Urinary bladder (tissue), 4 donors: Measurements from ENCODE around the gene AKAP1. TPM values are rescaled to one million over a fixed set of nuclear protein-coding genes. Genes with fewer than 3 reads are reported as not detected.
"Not testable (repeated sequence)": the region's sequence is repeated elsewhere in the genome, so short reads cannot be mapped to it uniquely, and the experiment has no call there.

ENCODE experiments used
- DNase-seq: peaks from one replicate; pipeline ENCODE4 v3.0.0-alpha.2; 2015; ENCODE audit errors: extremely low spot score
- H3K27ac ChIP-seq: one replicate; pipeline ENCODE4 v1.5.1; 2013; ENCODE audit warnings: low read depth, mild to moderate bottlenecking, moderate library complexity
- H3K36me3 ChIP-seq: one replicate; pipeline ENCODE4 v1.6.1; 2013; ENCODE audit warnings: mild to moderate bottlenecking, moderate library complexity; ENCODE audit not compliant: insufficient read depth
- H3K4me1 ChIP-seq: one replicate; pipeline ENCODE4 v1.6.1; 2013; ENCODE audit warnings: mild to moderate bottlenecking, moderate library complexity; ENCODE audit not compliant: insufficient read depth
- H3K4me3 ChIP-seq: one replicate; pipeline ENCODE4 v1.5.1; 2013; ENCODE audit warnings: low read depth, low read length
- WGBS: extraction: QIAGEN DNeasy Blood & Tissue Kit; methylation state at CpG from one replicate; pipeline ENCODE4 v1.1.7; 2013; 5-methylcytosine and 5-hydroxymethylcytosine counted together
- polyA plus RNA-seq: library from polyadenylated mRNA; stranded (reverse); fragments of 200-250 nt; gene quantifications from one replicate; pipeline ENCODE4 v1.2.3, GENCODE V29; 2013
- total RNA-seq: library from RNA; depleted of rRNA; stranded (reverse); fragments of >200 nt; gene quantifications from one replicate; pipeline ENCODE4 v1.2.3, GENCODE V29; 2014
- donor health status: healthy with polysubstance abuse.
- donor health status: healthy.

AKAP1 gene
- total and polyA plus RNA-seq, 2 donors, result 14.1 to 80.3 TPM

DNA sequence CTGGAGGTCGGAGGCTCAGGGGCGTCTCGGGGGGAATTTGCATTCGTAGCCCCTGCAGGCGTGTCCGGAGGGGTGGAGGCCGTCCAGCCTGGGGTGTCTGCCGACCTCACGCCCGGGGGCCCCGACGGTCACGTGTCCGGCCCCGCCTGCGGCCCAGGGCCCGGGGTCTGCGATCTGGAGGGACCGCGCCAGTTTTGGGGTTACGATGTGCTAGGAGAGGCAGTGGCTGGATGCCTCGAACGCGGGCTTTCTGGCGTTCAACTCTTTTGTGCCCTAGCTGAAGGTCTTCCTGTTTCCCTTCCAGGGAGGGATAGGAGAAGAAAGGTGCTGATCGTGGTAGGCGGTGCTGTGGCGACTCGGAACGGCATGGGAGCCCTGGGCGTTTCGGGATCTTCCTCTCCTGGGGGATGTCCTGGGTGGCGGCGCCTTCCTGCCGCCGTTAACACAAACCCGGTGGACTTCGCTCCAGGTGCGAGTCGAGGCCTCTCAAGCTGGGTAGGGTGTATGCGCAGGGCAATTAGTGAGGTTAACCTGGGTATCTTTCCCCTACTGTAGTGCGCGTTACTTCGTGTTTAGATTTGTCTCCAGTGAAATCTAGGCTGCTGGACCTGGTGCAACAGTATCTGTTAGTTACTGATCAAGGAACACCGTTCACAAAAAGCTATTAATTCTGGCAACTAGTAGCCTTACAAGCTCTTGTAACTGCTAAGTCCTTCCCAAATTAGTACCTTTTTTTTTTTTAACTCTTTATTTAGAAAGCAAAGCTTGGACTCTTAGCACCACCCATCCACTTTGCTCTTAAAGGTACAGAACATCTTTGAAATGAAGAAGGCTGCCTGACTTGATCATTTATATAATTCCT is 1.3 kb downstream of the AKAP1 start:
- Histone ChIP-seq H3K27ac (peak overlapping the region; percentile 90), H3K4me3 (peak overlapping the region; percentile 72), H3K36me3 (no peaks in the 10 kb centered on the region), H3K4me1 (no peaks in the 10 kb centered on the region)
- no peak for DNase-seq
- under 1% methylated on average over 45 of the region's 45 CpGs for WGBS

DNA sequence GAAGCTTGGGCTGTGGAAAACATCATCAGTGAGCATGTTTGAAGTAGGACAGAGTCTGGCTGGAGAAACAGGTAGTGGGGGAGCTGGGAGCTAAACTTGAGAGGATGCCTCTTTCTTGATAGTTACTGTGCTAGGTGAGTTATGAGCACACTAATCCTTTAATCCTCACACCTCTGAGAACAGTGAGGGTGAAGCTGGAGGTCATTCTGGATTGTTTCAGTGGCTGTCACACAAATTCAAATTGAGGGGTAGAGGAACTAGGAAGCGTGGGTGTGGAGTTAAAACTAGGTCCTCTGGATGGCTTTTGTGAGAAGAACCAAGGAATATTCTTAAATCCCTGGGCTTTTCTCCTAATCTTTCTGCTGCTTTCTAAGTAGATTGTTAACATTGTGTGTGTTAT is 3.3 kb downstream of the AKAP1 start:
- Histone ChIP-seq H3K4me3 (no peak overlapping the region), H3K36me3 (no peaks in the 10 kb centered on the region), H3K4me1 (no peaks in the 10 kb centered on the region), H3K27ac (no peak overlapping the region)
- WGBS, result 61% methylated on average over 1 of the region's 1 CpG
- DNase-seq, result no peak

DNA sequence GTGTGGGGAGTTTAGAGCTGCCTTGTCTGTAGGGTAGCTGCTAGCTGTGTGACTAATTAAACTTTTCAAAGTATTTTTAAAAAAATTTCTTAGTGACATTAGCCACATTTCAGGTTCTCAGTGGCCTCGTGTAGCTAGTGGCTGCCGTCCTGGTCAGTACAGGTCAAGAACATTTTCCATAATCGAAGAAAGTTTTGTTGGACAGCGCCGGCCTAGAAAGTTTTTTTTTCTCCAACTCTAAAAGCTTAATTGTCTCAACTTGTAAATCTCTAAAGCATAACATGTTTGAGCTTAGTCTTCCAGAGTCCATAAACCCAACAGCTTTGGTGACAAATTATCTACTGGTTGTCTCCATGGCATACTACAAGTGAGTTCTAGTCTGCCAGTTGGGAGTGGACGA is 4.3 kb downstream of the AKAP1 start:
- no peaks in the 10 kb centered on the region for H3K36me3 ChIP-seq
- no peak for DNase-seq
- 66% methylated on average over 6 of the region's 6 CpGs for WGBS
- H3K4me1 ChIP-seq, result no peaks in the 10 kb centered on the region
- H3K4me3 ChIP-seq, result no peak overlapping the region
- no peak overlapping the region for H3K27ac ChIP-seq

GRCh38 chr17:57090560-57091185 is 5.6 kb downstream of the AKAP1 start:
- no peak for DNase-seq
- no peaks in the 10 kb centered on the region for H3K36me3 ChIP-seq
- no peak overlapping the region for H3K4me3 ChIP-seq
- no peaks in the 10 kb centered on the region for H3K4me1 ChIP-seq
- H3K27ac ChIP-seq, result no peak overlapping the region
- 48% methylated on average over 4 of the region's 4 CpGs for WGBS

GRCh38 chr17:57091186-57091618 is 6.2 kb downstream of the AKAP1 start:
- Histone ChIP-seq H3K27ac (no peak overlapping the region), H3K4me3 (no peak overlapping the region), H3K36me3 (no peaks in the 10 kb centered on the region), H3K4me1 (no peaks in the 10 kb centered on the region)
- 41% methylated on average over 5 of the region's 5 CpGs for WGBS
- DNase-seq, result no peak

- no peak overlapping the region for H3K4me3 ChIP-seq
- DNase-seq, result no peak
- no peaks in the 10 kb centered on the region for H3K36me3 ChIP-seq
- peak overlapping the region; percentile 67 for H3K27ac ChIP-seq
- WGBS, result 22% methylated on average over 2 of the region's 2 CpGs
- H3K4me1 ChIP-seq, result no peaks in the 10 kb centered on the region
Measured at GRCh38 chr17:57092171-57092570, 7.1 kb downstream of the AKAP1 start.

DNA sequence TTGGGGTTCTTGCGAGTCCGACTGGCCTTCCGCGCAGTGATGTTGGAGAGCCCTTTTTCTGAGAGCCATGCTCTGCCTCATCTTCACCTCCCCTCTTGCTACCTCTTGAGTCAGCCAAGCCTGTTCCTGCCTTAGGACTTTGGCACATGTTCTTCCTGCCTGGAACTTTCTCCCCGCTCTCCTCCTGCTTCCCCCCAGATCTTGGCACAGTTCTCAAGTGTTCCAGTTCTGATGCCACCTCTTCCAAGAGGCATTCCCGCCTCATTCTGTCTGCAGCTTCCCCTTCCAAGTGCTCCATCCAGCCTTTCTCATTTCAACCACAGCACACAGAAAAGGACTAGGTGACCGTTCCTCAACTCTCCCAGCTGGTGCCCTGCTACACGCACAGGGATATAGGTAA is 7.7 kb downstream of the AKAP1 start:
- no peaks in the 10 kb centered on the region for H3K4me1 ChIP-seq
- peak overlapping the region; percentile 43 for H3K27ac ChIP-seq
- 77% methylated on average over 8 of the region's 8 CpGs for WGBS
- no peaks in the 10 kb centered on the region for H3K36me3 ChIP-seq
- DNase-seq, result no peak
- H3K4me3 ChIP-seq, result no peak overlapping the region

DNA sequence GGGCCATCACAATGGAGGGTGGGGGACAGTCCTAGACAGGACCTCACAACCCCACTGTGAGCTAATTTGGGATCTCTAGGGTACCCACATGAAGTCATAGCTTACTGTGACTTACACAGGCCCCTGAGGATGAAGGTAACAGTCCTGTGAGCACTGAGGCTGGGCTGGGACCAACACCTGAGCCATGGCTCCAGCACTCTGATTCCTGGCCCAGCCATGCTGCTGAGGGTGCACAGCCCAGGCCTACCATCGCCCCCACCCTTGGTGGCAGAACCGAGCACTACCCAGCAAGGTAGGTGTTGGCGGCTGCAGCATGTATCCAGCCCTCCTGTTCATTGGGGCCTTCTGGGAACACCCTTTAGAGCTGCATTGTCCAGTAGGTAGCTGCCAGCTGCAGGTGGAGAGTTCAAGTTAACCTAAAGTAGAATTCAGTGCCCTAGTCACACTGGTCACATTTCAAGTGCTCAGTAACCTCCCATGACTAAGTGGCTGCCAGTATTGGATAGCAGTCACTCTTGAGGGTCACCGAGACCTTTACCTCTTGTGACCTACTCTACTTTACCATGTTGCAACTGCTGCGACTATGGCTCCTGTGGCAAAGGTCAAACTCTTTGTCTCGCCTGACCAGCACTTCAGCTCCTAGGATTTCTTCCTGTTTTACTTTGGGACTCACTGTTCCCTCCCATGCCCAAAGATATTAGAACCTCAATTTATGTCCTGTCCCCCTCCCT is 11.6 kb downstream of the AKAP1 start:
- Histone ChIP-seq H3K4me3 (no peak overlapping the region), H3K36me3 (no peaks in the 10 kb centered on the region), H3K27ac (no peak overlapping the region), H3K4me1 (peaks cover 5% of the 10 kb centered on the region)
- no peak for DNase-seq
- WGBS, result 92% methylated on average over 6 of the region's 6 CpGs

DNA sequence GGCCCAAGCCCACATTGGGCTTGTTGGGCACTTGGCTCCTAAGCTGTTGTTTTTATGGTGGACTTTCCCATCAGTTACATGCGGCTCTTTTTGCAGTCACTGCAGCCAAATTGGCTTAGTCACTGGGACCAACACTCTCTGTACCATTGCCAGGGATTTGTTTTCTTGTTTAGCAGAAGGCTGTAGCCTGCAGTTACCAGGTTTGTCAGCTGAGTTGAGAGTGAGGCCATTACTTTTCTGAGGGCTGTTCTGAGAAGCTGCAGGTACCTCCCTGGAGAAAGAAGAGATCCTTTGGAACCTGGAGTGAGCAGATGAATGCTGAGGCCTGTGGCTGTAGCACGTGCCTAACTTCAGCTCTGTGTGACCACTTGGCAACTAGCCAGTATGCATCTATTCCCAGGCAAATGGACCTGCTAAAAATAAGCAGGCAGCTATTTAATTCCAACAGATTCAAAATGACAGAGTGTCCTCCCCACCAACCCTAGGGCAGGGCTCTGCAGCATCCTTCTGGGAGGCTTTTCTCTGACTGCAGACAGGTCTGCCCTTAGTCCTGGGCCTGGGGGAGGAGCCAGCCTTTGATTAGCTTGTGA is 12.9 kb downstream of the AKAP1 start:
- Histone ChIP-seq H3K27ac (peak overlapping the region; percentile 68), H3K4me1 (peaks cover 5% of the 10 kb centered on the region), H3K36me3 (no peaks in the 10 kb centered on the region), H3K4me3 (no peak overlapping the region)
- DNase-seq, result no peak
- 14% methylated on average over 2 of the region's 2 CpGs for WGBS

DNA sequence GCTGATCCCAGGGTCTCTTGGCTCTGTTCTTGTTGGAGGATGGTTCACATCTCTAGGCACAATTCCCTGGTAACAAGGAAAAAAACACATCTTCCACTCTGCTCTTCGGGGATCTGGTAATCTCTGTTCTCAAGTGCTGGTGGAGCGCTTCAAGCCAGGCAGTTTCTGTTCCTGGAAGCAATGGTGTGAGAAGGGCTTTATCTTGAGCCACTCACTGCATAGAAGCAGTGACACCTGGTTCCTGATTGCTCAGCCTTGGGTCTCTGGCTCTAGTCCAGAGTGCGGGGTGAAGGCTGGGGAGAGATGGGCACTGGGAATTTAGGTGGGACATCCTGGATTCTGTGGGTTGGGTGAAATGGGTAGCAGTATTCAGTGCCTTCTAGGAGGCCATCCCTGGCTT is 14.1 kb downstream of the AKAP1 start:
- 86% methylated on average over 3 of the region's 3 CpGs for WGBS
- Histone ChIP-seq H3K4me3 (no peak overlapping the region), H3K4me1 (peaks cover 5% of the 10 kb centered on the region), H3K27ac (no peak overlapping the region), H3K36me3 (no peaks in the 10 kb centered on the region)
- DNase-seq, result no peak

DNA sequence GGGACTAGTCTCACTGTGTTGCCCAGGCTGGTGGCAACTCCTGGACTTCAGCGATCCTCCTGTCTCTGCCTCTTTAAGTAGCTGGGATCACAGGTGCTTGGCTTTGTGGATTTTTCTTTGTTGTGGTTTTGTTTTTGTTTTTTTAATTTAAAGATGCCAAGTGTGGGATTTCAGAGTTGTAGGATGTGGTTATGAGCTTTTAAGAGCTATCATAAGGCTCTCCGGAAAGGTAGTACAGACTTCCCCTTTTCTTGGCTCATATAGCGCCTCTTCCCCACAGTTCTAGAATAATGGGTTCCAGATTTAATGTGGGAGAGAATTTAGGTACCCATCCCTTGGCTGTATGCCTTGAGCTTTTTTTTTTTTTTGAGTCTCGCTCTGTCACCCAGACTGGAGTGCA is 17.1 kb downstream of the AKAP1 start:
- Histone ChIP-seq H3K4me3 (no peak overlapping the region), H3K36me3 (no peaks in the 10 kb centered on the region), H3K27ac (no peak overlapping the region), H3K4me1 (peaks cover 5% of the 10 kb centered on the region)
- DNase-seq, result no peak
- WGBS, result 85% methylated on average over 4 of the region's 4 CpGs

DNA sequence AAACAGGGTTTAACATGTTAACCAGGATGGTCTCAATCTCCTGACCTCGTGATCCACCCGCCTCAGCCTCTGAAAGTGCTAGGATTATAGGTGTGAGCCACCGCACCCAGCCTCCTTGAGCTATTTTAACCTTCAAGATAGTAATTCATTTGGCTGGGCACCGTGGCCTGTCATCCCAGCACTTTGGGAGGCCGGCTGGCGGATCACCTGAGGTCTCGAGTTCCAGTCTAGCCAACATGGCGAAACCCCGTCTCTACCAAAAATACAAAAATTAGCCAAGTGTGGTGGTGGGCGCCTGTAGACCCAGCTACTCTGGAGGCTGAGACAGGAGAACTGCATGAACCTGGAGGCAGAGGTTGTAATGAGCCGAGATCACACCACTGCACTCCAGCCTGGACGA is 17.6 kb downstream of the AKAP1 start:
- H3K4me3 ChIP-seq, H3K27ac ChIP-seq, H3K4me1 ChIP-seq, H3K36me3 ChIP-seq, DNase-seq: not testable (repeated sequence)
- WGBS, result 95% methylated on average over 12 of the region's 12 CpGs

DNA sequence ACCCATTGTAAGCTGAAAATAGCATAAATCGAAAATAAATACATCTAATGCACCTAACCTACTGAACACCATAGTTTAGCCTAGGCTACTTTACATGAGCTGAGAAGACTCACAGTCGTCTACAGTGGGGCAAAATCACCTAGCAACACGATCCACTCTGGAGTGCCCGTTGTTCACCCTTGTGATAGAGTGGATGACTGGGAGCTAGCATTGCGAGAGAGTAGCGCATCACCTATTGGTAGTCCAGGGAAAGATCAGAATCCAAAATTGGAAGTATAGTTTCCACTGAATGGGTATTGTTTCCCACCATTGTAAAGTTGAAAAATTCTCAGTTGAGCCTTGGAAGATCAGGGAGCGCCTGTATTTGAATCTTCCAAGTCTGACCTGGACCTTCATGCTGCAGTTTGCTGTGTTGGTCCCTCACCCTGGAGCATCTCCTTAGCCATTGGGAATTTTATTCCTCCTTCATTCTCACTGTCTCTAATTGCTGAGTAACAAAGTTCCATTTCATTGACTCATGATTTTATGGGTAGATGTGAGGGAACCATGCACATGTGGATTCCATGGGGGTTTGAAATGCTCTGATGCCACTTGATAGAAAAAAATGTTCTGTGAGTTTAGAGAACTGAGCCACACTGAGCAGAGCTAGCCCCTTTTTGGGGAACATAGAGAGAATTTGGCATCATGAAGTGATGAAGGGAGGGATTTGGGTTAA is 19.6 kb downstream of the AKAP1 start:
- no peaks in the 10 kb centered on the region for H3K36me3 ChIP-seq
- 83% methylated on average over 7 of the region's 7 CpGs for WGBS
- H3K4me3 ChIP-seq, result no peak overlapping the region
- H3K4me1 ChIP-seq, result peaks cover 2% of the 10 kb centered on the region
- DNase-seq, result no peak
- no peak overlapping the region for H3K27ac ChIP-seq
